GM23338 (cell line): Measurements from ENCODE around the gene CLDN20. TPM values are rescaled to one million over a fixed set of nuclear protein-coding genes. Genes with fewer than 3 reads are reported as not detected.
A peak's percentile ranks its signal among the peaks of the same experiment; 100 is the strongest.

Experiments
- ATAC-seq: fragments of 200-7000 bp; cut with Tn5 transposase; 3 replicates; pipeline ENCODE4 v1.9.1; 2020
- DNase-seq: peaks from one replicate; pipeline ENCODE4 v3.0.0-alpha.2; 2015; ENCODE audit warnings: low spot score
- H2AFZ ChIP-seq: fragments of 200-600 bp; sonication (generic); 2 replicates; pipeline ENCODE4 v1.8.0; 2016; ENCODE audit warnings: antibody characterized with exemption, mild to moderate bottlenecking, moderate library complexity
- H3F3A ChIP-seq: fragments of 200-600 bp; sonication (generic); replicated peaks from 2 replicates; pipeline ENCODE4 v1.8.0; 2017; ENCODE audit warnings: antibody characterized with exemption, mixed run types, low read depth
- H3K27ac ChIP-seq: fragments of 200-600 bp; sonication (generic); 2 replicates; pipeline ENCODE4 v1.6.1; 2016; ENCODE audit warnings: low read depth
- H3K27me3 ChIP-seq: fragments of 200-600 bp; sonication (generic); 2 replicates; pipeline ENCODE4 v1.8.0; 2016; ENCODE audit warnings: mild to moderate bottlenecking, mixed run types, moderate library complexity; ENCODE audit not compliant: insufficient read depth
- H3K36me3 ChIP-seq: fragments of 200-600 bp; sonication (generic); 2 replicates; pipeline ENCODE4 v1.8.0; 2016; ENCODE audit warnings: mild to moderate bottlenecking; ENCODE audit not compliant: insufficient read depth
- H3K4me1 ChIP-seq: fragments of 200-600 bp; sonication (generic); 2 replicates; pipeline ENCODE4 v1.8.0; 2016; ENCODE audit warnings: mild to moderate bottlenecking, moderate library complexity; ENCODE audit not compliant: insufficient read depth
- H3K4me2 ChIP-seq: fragments of 200-600 bp; sonication (generic); 2 replicates; pipeline ENCODE4 v1.7.1; 2017; ENCODE audit warnings: mixed run types
- H3K4me3 ChIP-seq: fragments of 200-600 bp; sonication (generic); 2 replicates; pipeline ENCODE4 v1.6.1; 2016; ENCODE audit warnings: mixed run types
- H3K79me2 ChIP-seq: fragments of 200-600 bp; sonication (generic); replicated peaks from 2 replicates; pipeline ENCODE4 v1.8.0; 2017; ENCODE audit warnings: mild to moderate bottlenecking; ENCODE audit not compliant: insufficient read depth
- H3K9me2 ChIP-seq: fragments of 200-600 bp; sonication (generic); 2 replicates; pipeline ENCODE4 v1.8.0; 2017; ENCODE audit not compliant: insufficient read depth
- H4K20me1 ChIP-seq: fragments of 200-600 bp; sonication (generic); replicated peaks from 2 replicates; pipeline ENCODE4 v1.8.0; 2017; ENCODE audit warnings: mild to moderate bottlenecking; ENCODE audit not compliant: insufficient read depth
- H3K27ac Mint-ChIP-seq: 2 replicates; pipeline ENCODE4 v1.8.0; 2020; ENCODE audit warnings: inconsistent platforms, mild to moderate bottlenecking, moderate library complexity, mixed read lengths
- H3K27me3 Mint-ChIP-seq: 3 replicates; pipeline ENCODE4 v1.8.0; 2022; ENCODE audit warnings: low read depth, mild to moderate bottlenecking, moderate library complexity, mixed read lengths, inconsistent platforms; ENCODE audit not compliant: insufficient read depth, poor library complexity
- H3K36me3 Mint-ChIP-seq: 3 replicates; pipeline ENCODE4 v1.8.0; 2021; ENCODE audit warnings: low read depth, mild to moderate bottlenecking, inconsistent platforms, moderate library complexity, mixed read lengths
- H3K4me1 Mint-ChIP-seq: 3 replicates; pipeline ENCODE4 v1.8.0; 2020; ENCODE audit warnings: mild to moderate bottlenecking, inconsistent platforms, mixed read lengths
- H3K4me3 Mint-ChIP-seq: 3 replicates; pipeline ENCODE4 v1.8.0; 2021; ENCODE audit warnings: moderate library complexity, mild to moderate bottlenecking, inconsistent platforms, mixed read lengths
- H3K9me3 Mint-ChIP-seq: 3 replicates; pipeline ENCODE4 v1.8.0; 2020; ENCODE audit warnings: moderate library complexity, mild to moderate bottlenecking, inconsistent platforms, mixed read lengths
- ETS1 ChIP-seq: IDR thresholded peaks from 2 replicates; pipeline ENCODE4 v1.6.1; 2016; ENCODE audit warnings: antibody characterized with exemption
- EZH2phosphoT487 ChIP-seq: fragments of 200-600 bp; sonication (generic); IDR thresholded peaks from one replicate; pipeline ENCODE4 v1.8.1; 2018; ENCODE audit warnings: antibody characterized with exemption; ENCODE audit not compliant: unreplicated experiment
- JUNB ChIP-seq: IDR thresholded peaks from one replicate; pipeline ENCODE4 v1.6.1; 2016; ENCODE audit warnings: antibody characterized with exemption; ENCODE audit not compliant: unreplicated experiment
- NANOG ChIP-seq: IDR thresholded peaks from 2 replicates; pipeline ENCODE4 v1.6.1; 2016; ENCODE audit warnings: antibody characterized with exemption, borderline replicate concordance
- POLR2AphosphoS5 ChIP-seq: IDR thresholded peaks from 2 replicates; pipeline ENCODE4 v1.6.1; 2016; ENCODE audit warnings: antibody characterized with exemption, low read depth
- STAT1 ChIP-seq: IDR thresholded peaks from one replicate; pipeline ENCODE4 v1.6.1; 2016; ENCODE audit warnings: antibody characterized with exemption; ENCODE audit not compliant: unreplicated experiment
- ZNF114 ChIP-seq: fragments of 250-450 bp; sonication (Bioruptor Pico); IDR thresholded peaks from 2 replicates; pipeline ENCODE4 v1.5.0; 2020; ENCODE audit warnings: mild to moderate bottlenecking, moderate library complexity
- ZNF331 ChIP-seq: fragments of 250-450 bp; sonication (Bioruptor Pico); IDR thresholded peaks from 2 replicates; pipeline ENCODE4 v1.5.0; 2020; ENCODE audit warnings: low read depth, mild to moderate bottlenecking, moderate library complexity
- polyA plus RNA-seq: library from polyadenylated mRNA; unstranded; fragments of >200 nt; fragmentation: Nextera tagmentation; extraction: Ambion mirVana; gene quantifications from 2 replicates; pipeline ENCODE4 v1.2.1, GENCODE V29; 2016
- total RNA-seq: library from RNA; depleted of rRNA; stranded (reverse); fragments of >200 nt; shearing (Covaris generic); gene quantifications from 2 replicates; pipeline ENCODE4 v1.2.3, GENCODE V29; 2014
- TF ChIP-seq, protein P1 (sequence below), 2 experiments: fragments of 200-600 bp in 1 of 2; sonication (generic) in 1 of 2; conservative IDR thresholded peaks; 2 replicates each; pipeline versions ENCODE4 v1.5.1 to v1.6.1; 2016 to 2017; ENCODE audit warnings: antibody characterized with exemption in 2 of 2, low read depth in 2 of 2, mild to moderate bottlenecking in 2 of 2, moderate library complexity in 1 of 2
- TF ChIP-seq, protein P2 (sequence below): IDR thresholded peaks from one replicate; pipeline ENCODE4 v1.6.1; 2018; ENCODE audit warnings: antibody characterized with exemption; ENCODE audit not compliant: unreplicated experiment

Gene CLDN20
- total and polyA plus RNA-seq, 2 experiments from 2014 or later: 0.23 TPM; not detected in 1

DNA sequence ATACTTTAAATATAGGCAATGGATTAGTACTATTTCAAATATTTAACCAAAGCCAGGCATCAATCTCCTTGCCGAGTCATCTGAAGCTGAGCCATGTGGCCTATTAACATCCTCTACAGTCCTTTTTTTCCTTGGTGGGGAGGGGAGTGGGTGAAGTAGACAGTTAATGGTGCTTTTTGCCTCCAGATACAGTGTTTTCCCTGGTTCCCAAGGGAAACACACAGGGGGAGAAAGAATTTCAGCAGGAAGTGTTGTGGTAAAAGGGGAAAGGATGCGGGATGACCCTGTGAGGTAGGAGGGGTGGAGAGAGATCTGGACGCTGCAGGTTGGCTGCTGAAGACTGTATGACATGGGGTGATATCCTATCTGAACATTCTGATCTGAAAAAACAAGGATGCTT lies 9.6 kb downstream of the CLDN20 start (continued):
- TF ChIP-seq, protein P1, sequence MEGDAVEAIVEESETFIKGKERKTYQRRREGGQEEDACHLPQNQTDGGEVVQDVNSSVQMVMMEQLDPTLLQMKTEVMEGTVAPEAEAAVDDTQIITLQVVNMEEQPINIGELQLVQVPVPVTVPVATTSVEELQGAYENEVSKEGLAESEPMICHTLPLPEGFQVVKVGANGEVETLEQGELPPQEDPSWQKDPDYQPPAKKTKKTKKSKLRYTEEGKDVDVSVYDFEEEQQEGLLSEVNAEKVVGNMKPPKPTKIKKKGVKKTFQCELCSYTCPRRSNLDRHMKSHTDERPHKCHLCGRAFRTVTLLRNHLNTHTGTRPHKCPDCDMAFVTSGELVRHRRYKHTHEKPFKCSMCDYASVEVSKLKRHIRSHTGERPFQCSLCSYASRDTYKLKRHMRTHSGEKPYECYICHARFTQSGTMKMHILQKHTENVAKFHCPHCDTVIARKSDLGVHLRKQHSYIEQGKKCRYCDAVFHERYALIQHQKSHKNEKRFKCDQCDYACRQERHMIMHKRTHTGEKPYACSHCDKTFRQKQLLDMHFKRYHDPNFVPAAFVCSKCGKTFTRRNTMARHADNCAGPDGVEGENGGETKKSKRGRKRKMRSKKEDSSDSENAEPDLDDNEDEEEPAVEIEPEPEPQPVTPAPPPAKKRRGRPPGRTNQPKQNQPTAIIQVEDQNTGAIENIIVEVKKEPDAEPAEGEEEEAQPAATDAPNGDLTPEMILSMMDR (conservative IDR thresholded peaks at IDR 0.05; ENCODE audit: low read depth in 2 of 2): no peak
- TF ChIP-seq NANOG: no peak
- TF ChIP-seq, protein P2, sequence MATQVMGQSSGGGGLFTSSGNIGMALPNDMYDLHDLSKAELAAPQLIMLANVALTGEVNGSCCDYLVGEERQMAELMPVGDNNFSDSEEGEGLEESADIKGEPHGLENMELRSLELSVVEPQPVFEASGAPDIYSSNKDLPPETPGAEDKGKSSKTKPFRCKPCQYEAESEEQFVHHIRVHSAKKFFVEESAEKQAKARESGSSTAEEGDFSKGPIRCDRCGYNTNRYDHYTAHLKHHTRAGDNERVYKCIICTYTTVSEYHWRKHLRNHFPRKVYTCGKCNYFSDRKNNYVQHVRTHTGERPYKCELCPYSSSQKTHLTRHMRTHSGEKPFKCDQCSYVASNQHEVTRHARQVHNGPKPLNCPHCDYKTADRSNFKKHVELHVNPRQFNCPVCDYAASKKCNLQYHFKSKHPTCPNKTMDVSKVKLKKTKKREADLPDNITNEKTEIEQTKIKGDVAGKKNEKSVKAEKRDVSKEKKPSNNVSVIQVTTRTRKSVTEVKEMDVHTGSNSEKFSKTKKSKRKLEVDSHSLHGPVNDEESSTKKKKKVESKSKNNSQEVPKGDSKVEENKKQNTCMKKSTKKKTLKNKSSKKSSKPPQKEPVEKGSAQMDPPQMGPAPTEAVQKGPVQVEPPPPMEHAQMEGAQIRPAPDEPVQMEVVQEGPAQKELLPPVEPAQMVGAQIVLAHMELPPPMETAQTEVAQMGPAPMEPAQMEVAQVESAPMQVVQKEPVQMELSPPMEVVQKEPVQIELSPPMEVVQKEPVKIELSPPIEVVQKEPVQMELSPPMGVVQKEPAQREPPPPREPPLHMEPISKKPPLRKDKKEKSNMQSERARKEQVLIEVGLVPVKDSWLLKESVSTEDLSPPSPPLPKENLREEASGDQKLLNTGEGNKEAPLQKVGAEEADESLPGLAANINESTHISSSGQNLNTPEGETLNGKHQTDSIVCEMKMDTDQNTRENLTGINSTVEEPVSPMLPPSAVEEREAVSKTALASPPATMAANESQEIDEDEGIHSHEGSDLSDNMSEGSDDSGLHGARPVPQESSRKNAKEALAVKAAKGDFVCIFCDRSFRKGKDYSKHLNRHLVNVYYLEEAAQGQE: no peak
- TF ChIP-seq STAT1: no peak
- no peak for TF ChIP-seq ZNF114
- no peak for TF ChIP-seq JUNB
- TF ChIP-seq POLR2AphosphoS5: no peak

DNA sequence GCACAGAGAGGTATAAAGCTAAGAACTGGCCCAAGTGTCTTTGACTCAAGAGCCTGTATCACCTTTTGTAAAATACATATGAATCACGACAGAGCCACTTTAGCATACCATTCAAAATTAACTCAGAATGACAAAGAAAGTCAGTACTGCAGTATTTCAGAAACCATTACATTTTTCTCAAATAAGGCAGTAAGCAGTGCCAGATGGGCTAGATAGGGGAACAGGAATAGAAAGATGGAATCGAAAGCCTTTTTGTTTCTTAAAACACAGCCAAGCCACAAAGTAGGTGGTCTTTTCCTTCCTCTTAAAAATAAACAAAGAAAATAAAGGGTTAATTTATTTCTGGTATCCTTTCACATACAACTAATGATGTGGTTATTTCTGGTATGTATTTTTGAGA lies 10.3 kb downstream of the CLDN20 start:
- no peak for DNase-seq
- TF ChIP-seq STAT1 (no peak), ZNF114 (no peak), ETS1 (no peak), ZNF331 (CRISPR knock-in tag) (no peak), NANOG (no peak), EZH2phosphoT487 (no peak)
- TF ChIP-seq, protein P1 (conservative IDR thresholded peaks at IDR 0.05; ENCODE audit: low read depth in 2 of 2): no peak
- Histone ChIP-seq H3K4me2 (no peak overlapping the region), H4K20me1 (no peaks in the 10 kb centered on the region), H3K79me2 (0 out of 2 replicates have a peak, but pooled peaks cover 5% of the 10 kb centered on the region), H3K27ac (peak overlapping the region; percentile 78), H3K9me2 (no peaks in the 10 kb centered on the region), H3K27me3 (no peaks in the 10 kb centered on the region), H3K36me3 (no peaks in the 10 kb centered on the region), H3K4me1 (peaks cover 22% of the 10 kb centered on the region), H2AFZ (no peak overlapping the region), H3F3A (no peaks in the 10 kb centered on the region), H3K4me3 (no peak overlapping the region)
- H3K9me3 Mint-ChIP-seq: no peaks in the 10 kb centered on the region
- H3K27ac Mint-ChIP-seq: peak overlapping the region; percentile 40; the same call in 1 of the 2 replicates
- H3K4me1 Mint-ChIP-seq: peaks cover 14% of the 10 kb centered on the region
- peaks cover 18% of the 10 kb centered on the region for H3K36me3 Mint-ChIP-seq
- no peaks in the 10 kb centered on the region for H3K27me3 Mint-ChIP-seq
- ATAC-seq: no peak
- no peak overlapping the region for H3K4me3 Mint-ChIP-seq
